Activated B cell treated with CpG ODN at 0.5 μM for 24 hours (primary cell): ENCODE results near the gene SLC38A9. TPM values are rescaled to one million over a fixed set of nuclear protein-coding genes. Genes with fewer than 3 reads are reported as not detected.
A peak's percentile ranks its signal among the peaks of the same experiment; 100 is the strongest.
"Not testable (repeated sequence)": the region's sequence is repeated elsewhere in the genome, so short reads cannot be mapped to it uniquely, and the experiment has no call there.

Experiments
- ATAC-seq: fragments of 200-7000 bp; cut with Tn5 transposase; one replicate; pipeline ENCODE4 v1.10.0; 2021; ENCODE audit warnings: low read depth, mild to moderate bottlenecking, moderate library complexity
- CTCF ChIA-PET: fragments of 350-600 bp; sonication (Branson Sonifier 250); formaldehyde crosslinking; loops from one replicate; lab custom pipeline; 2021; ENCODE audit warnings: antibody characterized with exemption; lab: Charles Lee
- POLR2A ChIA-PET: fragments of 350-600 bp; sonication (Branson Sonifier 250); formaldehyde crosslinking; loops from one replicate; lab custom pipeline; 2021; ENCODE audit warnings: antibody characterized with exemption; lab: Charles Lee
- DNase-seq: peaks from one replicate; pipeline ENCODE4 v3.0.0; 2022
- H3K27ac Mint-ChIP-seq: one replicate; pipeline ENCODE4 v1.8.0; 2020; ENCODE audit warnings: mixed read lengths
- H3K27me3 Mint-ChIP-seq: one replicate; pipeline ENCODE4 v1.8.0; 2021; ENCODE audit warnings: mixed read lengths
- H3K36me3 Mint-ChIP-seq: one replicate; pipeline ENCODE4 v1.8.0; 2021; ENCODE audit warnings: low read depth, mixed read lengths
- H3K4me1 Mint-ChIP-seq: one replicate; pipeline ENCODE4 v1.8.0; 2021; ENCODE audit warnings: mixed read lengths
- H3K4me3 Mint-ChIP-seq: one replicate; pipeline ENCODE4 v1.8.0; 2020; ENCODE audit warnings: mild to moderate bottlenecking, mixed read lengths
- H3K9me3 Mint-ChIP-seq: one replicate; pipeline ENCODE4 v1.8.0; 2020; ENCODE audit warnings: mixed read lengths
- CTCF ChIP-seq: fragments of 200-600 bp; IDR thresholded peaks from one replicate; pipeline ENCODE4 v1.8.0; 2022; ENCODE audit warnings: antibody characterized with exemption, mild to moderate bottlenecking
- intact Hi-C: fragments of 100-400 bp; cut with micrococcal nuclease; formaldehyde crosslinking; loops from one replicate; pipeline ENCODE4 v1.15.1; 2024
- total RNA-seq: library from RNA; stranded (reverse); gene quantifications from 2 replicates; pipeline ENCODE4 v1.2.3, GENCODE V29; 2022

Gene SLC38A9, protein sequence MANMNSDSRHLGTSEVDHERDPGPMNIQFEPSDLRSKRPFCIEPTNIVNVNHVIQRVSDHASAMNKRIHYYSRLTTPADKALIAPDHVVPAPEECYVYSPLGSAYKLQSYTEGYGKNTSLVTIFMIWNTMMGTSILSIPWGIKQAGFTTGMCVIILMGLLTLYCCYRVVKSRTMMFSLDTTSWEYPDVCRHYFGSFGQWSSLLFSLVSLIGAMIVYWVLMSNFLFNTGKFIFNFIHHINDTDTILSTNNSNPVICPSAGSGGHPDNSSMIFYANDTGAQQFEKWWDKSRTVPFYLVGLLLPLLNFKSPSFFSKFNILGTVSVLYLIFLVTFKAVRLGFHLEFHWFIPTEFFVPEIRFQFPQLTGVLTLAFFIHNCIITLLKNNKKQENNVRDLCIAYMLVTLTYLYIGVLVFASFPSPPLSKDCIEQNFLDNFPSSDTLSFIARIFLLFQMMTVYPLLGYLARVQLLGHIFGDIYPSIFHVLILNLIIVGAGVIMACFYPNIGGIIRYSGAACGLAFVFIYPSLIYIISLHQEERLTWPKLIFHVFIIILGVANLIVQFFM
- 26.6 and 29.9 TPM in 2 replicates for total RNA-seq

DNA sequence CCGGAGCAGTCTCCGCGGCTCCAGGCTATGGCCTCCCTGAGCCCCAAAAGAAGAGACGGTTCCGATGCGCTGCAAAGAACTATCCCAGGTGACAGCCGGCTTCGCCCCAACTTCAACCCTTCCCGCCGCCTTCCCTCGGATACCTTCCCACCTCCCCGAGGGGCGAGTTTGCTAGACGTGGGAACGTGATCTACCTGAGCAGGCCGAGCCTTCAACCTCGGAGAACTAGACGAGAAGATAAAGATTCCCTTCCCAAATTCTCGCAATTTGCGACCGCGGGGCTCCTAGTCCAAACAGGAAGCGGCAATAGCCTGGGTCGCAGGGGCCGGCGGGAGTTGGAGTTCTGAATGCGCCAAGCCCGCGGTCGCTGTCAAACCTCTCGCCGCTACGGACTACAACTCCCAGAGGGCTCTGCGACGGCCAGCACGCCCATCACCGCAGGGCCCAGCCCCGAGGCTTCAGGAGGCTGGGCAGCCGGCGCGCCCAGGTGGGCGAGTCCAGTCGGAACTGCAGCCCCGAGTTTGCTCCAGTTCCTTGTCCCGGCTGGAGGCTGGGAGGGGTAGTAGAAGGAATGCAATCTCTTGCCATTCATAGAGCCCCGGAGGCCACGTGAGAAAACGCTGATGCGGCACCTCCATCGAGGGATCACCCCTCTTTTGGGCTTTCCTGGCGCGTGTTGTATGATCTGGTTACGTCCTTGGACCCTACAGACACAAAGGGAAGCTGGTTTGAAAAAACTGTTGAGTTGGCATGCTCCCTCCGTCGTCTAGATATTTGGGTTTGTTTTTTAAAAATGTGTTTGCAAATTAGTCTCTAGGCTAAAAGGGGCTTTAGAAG, at the start of gene SLC38A9:
Gene SLC38A9, minus strand, starts transcription at position 302 of the 837 bp plus-strand sequence. CDS start 14,366 bp downstream, outside the sequence.
- H3K9me3 Mint-ChIP-seq = peaks cover 7% of the 10 kb centered on the region
- CTCF ChIA-PET = no interaction called here
- TF ChIP-seq CTCF = no peak
- no peaks in the 10 kb centered on the region for H3K27me3 Mint-ChIP-seq
- H3K4me1 Mint-ChIP-seq = peaks cover 17% of the 10 kb centered on the region
- ATAC-seq (peak; percentile 100), DNase-seq (peak; percentile 91)
- POLR2A ChIA-PET = no interaction called here
- intact Hi-C loops = loop anchor here (1.0 to 10.0 kb wide), 6 partner anchors 177 to 1200 kb away; partner anchors contain the start of genes CDC20B, IL6ST, PLPP1 and SNX18
- H3K27ac Mint-ChIP-seq = peak within 1 kb of the TSS; percentile 92
- peak within 1 kb of the TSS; percentile 100 for H3K4me3 Mint-ChIP-seq
- peaks cover 25% of the 10 kb centered on the region for H3K36me3 Mint-ChIP-seq

DNA sequence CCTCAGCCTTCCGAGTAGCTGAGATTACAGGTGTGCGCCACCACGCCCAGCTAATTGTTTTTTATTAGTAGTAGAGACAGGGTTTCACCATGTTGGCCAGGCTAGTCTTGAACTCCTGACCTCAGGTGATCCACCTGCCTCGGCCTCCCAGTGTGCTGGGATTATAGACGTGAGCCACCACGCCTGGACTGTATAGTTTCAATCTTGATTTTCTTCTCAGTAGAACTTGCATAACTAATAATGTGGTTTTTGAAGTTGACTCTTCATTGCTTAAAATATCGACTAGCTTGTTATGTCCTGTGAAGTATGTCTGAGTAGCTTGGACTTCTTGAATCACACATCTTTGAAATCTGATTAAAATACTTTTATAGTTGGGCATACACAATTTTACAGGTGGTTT, 49.6 kb upstream of the SLC38A9 start:
- CTCF ChIA-PET, POLR2A ChIA-PET, H3K27me3 Mint-ChIP-seq, H3K4me1 Mint-ChIP-seq, H3K4me3 Mint-ChIP-seq, ATAC-seq, H3K9me3 Mint-ChIP-seq, DNase-seq, H3K36me3 Mint-ChIP-seq, intact Hi-C loops, H3K27ac Mint-ChIP-seq: not testable (repeated sequence)

GRCh38 chr5:55758714-55759113, 46.6 kb upstream of the SLC38A9 start:
- DNase-seq (no peak), ATAC-seq (no peak)
- intact Hi-C loops = no loop called here
- TF ChIP-seq CTCF = no peak
- Mint-ChIP-seq H3K4me1 (no peaks in the 10 kb centered on the region), H3K36me3 (no peaks in the 10 kb centered on the region), H3K27ac (no peak overlapping the region), H3K27me3 (peaks cover 19% of the 10 kb centered on the region), H3K4me3 (no peak overlapping the region), H3K9me3 (no peaks in the 10 kb centered on the region)
- ChIA-PET POLR2A (no interaction called here), CTCF (no interaction called here)

GRCh38 chr5:55758231-55758630, 46.1 kb upstream of the SLC38A9 start:
- ATAC-seq (no peak), DNase-seq (no peak)
- ChIA-PET CTCF (no interaction called here), POLR2A (no interaction called here)
- intact Hi-C loops = no loop called here
- Mint-ChIP-seq H3K4me1 (no peaks in the 10 kb centered on the region), H3K27ac (no peak overlapping the region), H3K4me3 (no peak overlapping the region), H3K9me3 (no peaks in the 10 kb centered on the region), H3K27me3 (peaks cover 19% of the 10 kb centered on the region), H3K36me3 (no peaks in the 10 kb centered on the region)
- TF ChIP-seq CTCF = no peak

DNA sequence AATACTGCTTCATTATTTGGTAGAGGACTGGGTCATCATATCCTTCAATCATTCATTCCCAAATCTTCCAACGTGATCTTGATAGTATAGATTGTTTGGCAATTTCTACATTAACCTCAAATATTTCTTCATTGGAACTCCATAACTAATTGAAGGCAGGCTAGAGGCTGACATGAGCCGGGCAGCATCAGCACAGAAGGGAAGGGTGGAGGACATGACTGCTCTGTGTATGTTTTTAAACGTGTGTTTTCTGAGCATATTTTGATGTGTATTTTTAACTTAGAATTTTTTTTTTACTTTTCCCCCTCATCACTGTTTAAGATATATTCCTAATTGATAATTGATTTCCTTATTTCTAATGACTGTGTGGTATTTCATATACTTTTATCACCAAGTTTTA, 38.4 kb upstream of the SLC38A9 start:
- CTCF ChIA-PET = no interaction called here

More for the DNA sequence above, 38.4 kb upstream of the SLC38A9 start:
- DNase-seq = no peak
- H3K27ac Mint-ChIP-seq = no peak overlapping the region
- H3K4me3 Mint-ChIP-seq = no peak overlapping the region
- intact Hi-C loops = no loop called here
- POLR2A ChIA-PET = no interaction called here
- H3K27me3 Mint-ChIP-seq = peaks cover 7% of the 10 kb centered on the region
- H3K4me1 Mint-ChIP-seq = no peaks in the 10 kb centered on the region
- no peak for ATAC-seq
- TF ChIP-seq CTCF = no peak
- no peaks in the 10 kb centered on the region for H3K9me3 Mint-ChIP-seq
- H3K36me3 Mint-ChIP-seq = no peaks in the 10 kb centered on the region
